HG02678 (cell line): ENCODE data around the gene ANKRD61.
"Not testable (repeated sequence)": the region's sequence is repeated elsewhere in the genome, so short reads cannot be mapped to it uniquely, and the experiment has no call there.

Experiments
- ATAC-seq: cut with Tn5 transposase; IDR thresholded peaks from one replicate; pipeline ENCODE4 v1.9.1; 2021; ENCODE audit warnings: mild to moderate bottlenecking, moderate library complexity; ENCODE audit not compliant: unreplicated experiment

Gene ANKRD61

DNA sequence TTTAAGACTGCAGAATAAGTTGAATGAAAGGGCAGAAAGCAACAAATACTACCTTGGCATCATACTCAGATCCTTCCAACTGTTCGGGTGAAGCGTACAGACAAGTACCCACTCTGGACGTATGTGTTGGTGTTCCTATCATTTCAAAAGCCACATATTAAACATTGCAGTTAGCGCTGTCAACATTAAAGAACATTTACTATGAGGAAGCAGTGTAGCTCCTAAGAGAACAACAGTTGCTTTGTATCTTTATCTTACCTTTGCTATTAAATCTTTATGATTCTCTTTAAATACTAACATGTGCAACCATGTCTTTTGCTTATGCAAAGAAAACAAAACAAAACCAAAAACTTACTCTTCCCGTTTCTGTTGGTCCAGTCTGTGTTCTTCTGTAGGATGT is 2.6 kb upstream of the ANKRD61 start:
- no peak for ATAC-seq

DNA sequence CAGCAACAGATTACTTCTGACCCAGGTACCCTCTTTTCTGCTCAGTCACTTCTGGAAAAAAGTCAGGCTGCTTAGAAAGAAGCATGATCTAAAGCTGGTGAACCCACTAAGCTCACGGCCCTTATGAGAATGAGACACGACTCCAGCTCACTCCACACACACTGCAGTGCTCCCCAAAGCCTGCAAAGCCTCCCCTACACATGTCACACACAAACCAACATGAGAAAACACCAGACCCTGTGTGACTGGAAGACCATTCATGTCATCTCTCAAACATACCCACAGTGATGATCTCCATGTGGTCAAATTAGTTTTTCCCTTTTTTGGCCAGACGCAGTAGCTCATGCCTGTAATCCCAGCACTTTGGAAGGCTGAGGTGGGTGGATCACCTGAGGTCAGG is 391 bp downstream of the ANKRD61 start:
- ATAC-seq = no peak

DNA sequence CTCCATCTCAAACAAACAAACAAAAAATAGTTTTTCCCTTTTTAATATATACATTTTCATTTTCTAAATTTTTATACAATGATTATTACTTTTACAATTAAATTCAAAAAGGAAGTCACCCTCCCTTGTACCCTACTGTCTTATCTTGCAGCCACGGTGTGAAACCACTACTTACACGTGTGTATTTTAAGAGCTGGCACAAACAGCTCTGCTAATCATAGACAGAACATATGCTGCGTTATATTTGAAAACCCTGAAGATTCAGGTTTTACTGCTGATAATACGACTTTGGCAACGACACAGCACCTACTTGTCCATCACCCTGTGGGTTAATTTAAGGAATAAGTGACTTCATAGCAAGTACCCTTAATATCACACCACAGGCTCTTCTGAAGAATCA is 991 bp downstream of the ANKRD61 start:
- ATAC-seq = no peak

DNA sequence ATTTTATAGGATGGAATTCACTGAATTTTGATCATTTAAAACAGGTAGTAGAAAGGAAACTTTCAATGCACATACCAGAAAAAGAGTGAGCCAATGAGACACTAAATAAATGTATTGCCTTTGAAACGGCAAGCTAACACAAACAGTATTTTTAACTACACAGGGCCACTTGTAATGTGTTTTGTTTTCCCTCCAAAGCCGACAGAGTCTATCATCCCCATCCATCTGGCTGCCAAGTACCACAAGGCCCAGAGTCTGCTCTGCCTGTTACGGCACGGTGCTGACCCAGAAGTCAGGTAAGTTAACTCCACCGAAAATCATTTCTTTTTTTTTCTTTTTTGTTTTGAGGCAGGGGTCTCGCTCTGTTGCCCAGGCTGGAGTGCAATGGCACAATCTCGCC is 1.5 kb downstream of the ANKRD61 start:
- no peak for ATAC-seq

DNA sequence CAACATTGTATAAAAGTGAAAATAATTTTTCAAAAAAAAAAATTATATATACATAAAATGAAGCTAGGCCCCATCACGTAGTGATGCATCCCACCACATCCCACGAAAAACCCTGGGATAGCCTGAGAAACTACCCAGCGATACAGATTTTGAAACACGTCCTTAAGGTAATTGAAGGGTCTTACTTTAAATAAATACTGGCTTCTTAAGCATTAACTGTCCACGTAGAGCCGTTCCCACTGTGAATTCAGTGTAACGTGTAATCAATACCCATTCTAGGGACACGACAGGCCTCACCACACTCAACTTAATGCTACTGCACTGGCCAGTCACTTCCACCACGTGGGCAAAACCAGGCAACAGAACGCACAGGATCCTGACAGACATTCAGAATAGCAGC is 4.0 kb downstream of the ANKRD61 start:
- no peak for ATAC-seq

DNA sequence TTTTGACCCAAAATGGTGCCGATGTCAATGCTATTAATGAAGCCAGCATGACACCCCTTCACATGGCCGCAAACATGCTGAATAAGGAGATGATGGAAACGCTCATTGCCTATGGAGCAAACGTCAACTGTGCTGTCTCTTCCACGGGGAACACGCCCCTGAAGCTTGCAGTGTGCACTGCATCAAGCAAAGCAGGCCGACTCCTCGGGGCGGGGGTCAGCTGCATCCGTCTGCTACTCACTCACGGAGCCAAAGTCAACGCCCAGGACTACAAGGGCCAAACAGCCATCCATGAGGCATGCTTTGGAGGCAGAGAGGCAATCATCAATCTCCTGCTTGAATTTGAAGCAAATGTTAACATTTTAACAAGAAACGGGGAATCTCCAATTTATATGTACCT is 4.5 kb downstream of the ANKRD61 start:
- no peak for ATAC-seq

DNA sequence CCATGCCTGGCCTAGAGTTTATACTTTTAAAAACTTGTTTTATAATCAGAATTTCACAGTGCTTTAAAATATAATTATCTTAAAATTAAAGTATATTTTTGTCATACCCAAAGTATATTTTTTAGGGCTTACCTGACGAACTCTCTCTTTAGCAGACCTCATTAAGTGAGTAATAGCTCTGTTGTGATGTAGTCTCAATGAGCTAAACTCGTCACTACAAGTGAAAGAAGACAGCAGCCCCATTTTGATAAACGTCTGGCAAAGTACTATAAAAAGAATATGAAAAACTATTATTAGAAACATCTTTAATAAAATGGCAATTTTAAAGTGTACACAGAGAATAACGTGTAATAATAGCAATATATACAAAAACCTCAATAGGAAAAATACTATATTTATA is 18.6 kb downstream of the ANKRD61 start:
- no peak for ATAC-seq

DNA sequence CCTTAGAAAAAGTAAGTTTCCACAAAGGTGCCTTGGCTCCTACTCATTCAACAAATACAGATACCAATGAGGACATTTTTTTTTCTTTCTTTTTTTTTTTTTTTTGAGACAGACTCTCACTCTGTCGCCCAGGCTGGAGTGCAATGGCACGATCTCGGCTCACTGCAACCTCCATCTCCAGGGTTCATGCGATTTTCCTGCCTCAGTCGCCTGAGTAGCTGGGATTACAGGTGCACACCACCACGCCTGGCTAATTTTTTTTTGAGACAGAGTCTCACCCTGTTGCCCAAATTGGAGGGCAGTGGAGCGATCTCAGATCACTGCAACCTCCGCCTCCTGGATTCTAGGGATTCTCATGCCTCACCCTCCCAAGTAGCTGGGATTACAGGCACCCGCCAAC is 20.0 kb downstream of the ANKRD61 start:
- not testable (repeated sequence) for ATAC-seq

DNA sequence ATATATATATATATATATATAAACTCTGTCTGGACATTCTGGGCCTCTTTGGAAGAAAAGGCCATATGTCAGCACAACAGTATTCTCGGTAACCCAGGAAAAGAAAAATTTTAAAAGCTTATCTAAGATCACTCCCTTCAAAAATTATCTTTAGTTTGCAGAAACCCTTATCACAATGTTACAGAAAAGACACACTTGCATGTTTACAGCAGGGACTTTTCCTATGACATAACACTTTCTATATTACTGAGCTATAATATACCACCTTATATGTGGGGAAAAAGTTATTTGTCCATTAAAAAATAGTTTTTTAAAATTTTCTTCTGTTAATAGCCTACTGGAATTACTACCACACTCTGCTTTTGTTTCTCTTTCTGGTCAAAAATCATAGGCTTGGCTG is 25.4 kb downstream of the ANKRD61 start:
- no peak for ATAC-seq

DNA sequence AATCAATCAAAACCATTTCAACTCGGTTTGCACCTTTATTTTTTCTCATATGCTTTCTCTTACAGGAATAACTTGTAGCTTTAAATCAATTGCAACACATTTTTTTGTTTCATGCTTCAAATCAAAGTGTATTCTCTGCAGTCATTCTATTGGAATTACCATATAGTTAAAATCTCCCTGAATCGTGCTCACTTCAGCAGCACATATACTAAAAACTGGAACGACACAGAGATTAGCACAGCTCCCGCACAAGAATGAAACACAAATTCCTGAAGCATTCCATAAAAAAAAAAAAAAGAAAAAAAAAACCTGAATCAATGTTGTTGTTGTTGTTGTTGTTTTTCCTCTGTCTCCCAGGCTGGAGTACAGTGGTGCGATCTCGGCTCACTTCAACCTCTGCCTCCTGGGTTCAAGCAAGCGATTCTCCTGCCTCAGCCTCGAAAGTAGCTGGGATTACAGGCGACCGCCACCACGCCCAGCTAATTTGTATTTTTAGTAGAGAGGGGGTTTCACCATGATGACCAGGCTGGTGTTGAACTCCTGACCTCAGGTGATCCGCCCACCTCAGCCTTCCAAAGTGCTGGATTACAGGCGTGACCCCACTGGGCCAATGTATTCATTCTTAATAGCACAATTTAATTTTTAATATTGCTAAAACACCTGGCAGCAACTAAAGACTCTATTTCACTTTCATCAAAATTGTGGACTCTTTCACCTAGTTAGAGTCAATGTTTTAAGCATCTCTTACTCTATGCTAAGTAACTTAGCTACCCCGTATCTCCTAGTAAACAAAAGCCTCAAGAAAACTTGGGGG is 26.3 kb downstream of the ANKRD61 start:
- no peak for ATAC-seq

DNA sequence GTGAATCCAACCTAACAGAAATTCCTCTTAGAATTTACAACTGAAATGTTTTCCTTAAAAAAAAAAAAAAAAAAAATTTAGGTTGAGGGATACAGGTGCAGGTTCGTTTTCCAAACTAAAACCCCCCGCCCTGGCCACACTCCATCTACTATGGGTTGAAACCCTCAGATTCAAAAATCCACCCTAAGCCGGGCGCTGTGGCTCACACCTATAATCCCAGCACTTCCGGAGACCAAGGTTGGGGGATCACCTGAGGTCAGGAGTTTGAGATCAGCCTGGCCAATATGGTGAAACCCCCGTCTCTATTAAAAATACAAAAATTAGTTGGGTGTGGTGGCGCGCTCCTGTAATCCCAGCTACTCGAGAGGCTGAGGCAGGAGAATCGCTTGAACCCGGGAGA is 28.8 kb downstream of the ANKRD61 start:
- ATAC-seq = not testable (repeated sequence)

DNA sequence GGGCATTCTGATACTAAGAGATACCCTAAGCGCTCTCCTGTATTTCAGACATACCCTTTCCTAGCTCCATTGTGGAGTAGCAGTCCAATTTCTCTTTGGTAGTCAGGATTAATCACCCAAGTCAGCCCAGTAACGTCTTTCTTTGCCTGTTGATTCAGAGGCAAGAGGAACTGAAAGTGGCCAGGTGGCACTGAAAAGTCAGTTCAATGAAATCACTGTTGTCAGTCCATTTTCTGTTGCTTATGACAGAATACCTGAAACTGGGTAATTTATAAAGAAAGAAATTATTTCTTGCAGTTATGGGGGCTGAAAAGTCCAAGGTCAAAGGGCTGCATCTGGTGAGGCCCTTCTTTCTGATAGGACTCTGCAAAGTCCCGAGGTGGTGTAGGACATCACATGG is 40.2 kb downstream of the ANKRD61 start:
- ATAC-seq = peak; percentile 75

DNA sequence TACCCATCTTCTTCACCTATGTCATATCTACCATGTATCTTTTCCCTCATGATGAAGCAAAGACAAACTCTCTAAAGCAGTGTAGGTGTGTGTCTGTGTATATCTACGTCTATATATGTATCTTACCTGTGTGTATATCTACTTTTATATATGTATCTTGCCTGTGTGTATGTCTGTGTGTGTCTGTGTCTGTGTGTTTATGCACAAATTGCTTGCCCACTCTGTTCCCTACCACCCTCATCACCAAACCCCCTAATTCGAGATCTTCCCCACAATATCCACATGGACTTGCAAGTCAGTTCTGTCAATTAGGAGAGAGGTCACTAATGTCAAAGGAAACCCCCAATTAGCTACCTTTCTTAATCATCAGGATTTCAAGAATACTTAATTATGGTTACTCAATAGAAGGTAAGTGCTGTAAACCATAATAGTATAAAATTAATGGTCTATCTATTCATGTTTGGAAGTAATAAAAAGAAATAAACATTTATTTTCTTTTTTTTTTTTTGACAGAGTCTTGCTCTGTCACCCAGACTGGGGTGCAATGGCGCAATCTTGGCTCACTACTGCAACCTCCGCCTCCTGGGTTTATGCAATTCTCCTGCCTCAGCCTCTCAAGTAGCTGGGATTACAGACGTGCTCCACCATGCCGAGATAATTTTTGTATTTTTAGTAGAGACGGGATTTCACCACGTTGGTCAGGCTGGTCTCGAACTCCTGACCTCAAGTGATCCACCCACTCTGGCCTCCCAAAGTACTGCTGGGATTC is 43.6 kb downstream of the ANKRD61 start:
- ATAC-seq = no peak

DNA sequence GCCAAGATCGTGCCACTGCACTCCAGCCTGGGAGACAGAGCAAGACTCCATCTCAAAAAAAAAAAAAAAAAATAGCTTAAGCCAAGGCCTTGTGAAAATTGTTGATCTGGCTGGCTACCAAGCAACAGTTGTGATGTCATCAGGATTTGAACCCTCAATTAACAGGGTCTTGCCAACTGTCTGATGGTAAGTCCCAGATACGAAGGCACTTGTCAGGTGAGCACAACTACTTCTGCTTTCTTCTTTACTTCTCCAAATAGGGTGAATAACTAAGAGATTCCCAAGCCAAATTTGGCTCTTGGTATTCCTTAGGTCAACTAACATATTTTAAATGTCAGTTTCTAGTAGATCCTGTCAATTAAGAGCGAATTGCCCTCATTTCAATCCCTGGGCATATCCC is 47.4 kb downstream of the ANKRD61 start:
- ATAC-seq = no peak

DNA sequence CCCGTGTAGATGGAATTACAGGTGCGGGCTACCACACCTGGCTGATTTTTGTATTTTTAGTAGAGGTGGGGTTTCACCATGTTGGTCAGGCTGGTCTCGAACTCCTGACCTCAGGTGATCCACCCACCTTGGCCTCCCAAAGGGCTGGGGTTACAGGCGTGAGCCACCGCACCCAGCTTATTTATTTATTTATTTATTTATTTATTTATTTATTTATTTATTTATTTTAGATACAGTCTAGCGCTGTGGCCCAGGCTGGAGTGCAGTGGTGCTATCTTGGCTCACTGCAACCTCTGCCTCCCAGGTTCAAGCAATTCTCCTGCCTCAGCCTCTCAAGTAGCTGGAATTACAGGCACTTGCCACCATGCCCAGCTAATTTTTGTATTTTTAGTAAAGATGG is 51.9 kb downstream of the ANKRD61 start:
- not testable (repeated sequence) for ATAC-seq
